DMS114 treated with DMSO at 0.1 percent for 48 hours (cell line): Measurements from ENCODE around the gene PIK3C2B.

ENCODE experiments used
- DNase-seq: peaks from one replicate; lab custom pipeline; 2025; ENCODE audit not compliant: unreplicated experiment; lab: John Stamatoyannopoulos, UW

The PIK3C2B gene

GRCh38 chr1:204480515-204480914 is 14.1 kb downstream of the PIK3C2B start:
- DNase-seq = no peak

GRCh38 chr1:204479387-204480136 is 15.0 kb downstream of the PIK3C2B start:
- no peak for DNase-seq

GRCh38 chr1:204478921-204479320 is 15.7 kb downstream of the PIK3C2B start:
- no peak for DNase-seq

- no peak for DNase-seq
Observed at GRCh38 chr1:204478172-204478899, 16.3 kb downstream of the PIK3C2B start.

- DNase-seq = no peak
Observed at GRCh38 chr1:204477036-204477740, 17.4 kb downstream of the PIK3C2B start.

GRCh38 chr1:204476563-204476962 is 18.0 kb downstream of the PIK3C2B start:
- DNase-seq = no peak

GRCh38 chr1:204475656-204476432 is 18.8 kb downstream of the PIK3C2B start:
- no peak for DNase-seq

- DNase-seq = no peak
Observed at GRCh38 chr1:204473400-204473965, 21.1 kb downstream of the PIK3C2B start.

GRCh38 chr1:204472660-204473059 is 21.9 kb downstream of the PIK3C2B start:
- no peak for DNase-seq

GRCh38 chr1:204471687-204472086 is 22.9 kb downstream of the PIK3C2B start:
- no peak for DNase-seq

GRCh38 chr1:204469304-204469703 is 25.3 kb downstream of the PIK3C2B start:
- no peak for DNase-seq

- DNase-seq = no peak
Observed at GRCh38 chr1:204468766-204469302, 25.8 kb downstream of the PIK3C2B start.

GRCh38 chr1:204468206-204468605 is 26.4 kb downstream of the PIK3C2B start:
- DNase-seq = no peak

GRCh38 chr1:204466416-204467405 is 27.9 kb downstream of the PIK3C2B start:
- DNase-seq = no peak

GRCh38 chr1:204465546-204466415 is 28.8 kb downstream of the PIK3C2B start:
- no peak for DNase-seq

- DNase-seq = no peak
Observed at GRCh38 chr1:204464701-204465100, 29.9 kb downstream of the PIK3C2B start.

GRCh38 chr1:204464187-204464631 is 30.4 kb downstream of the PIK3C2B start:
- no peak for DNase-seq
